ENCODE data around the gene ETS1. TPM values are rescaled to one million over a fixed set of nuclear protein-coding genes. Genes with fewer than 3 reads are reported as not detected.

ETS1 gene
- polyA plus RNA-seq, 2 of the 4 experiments (the other 2 are of a cell fraction) = 14.5 to 18.8 TPM

DNA sequence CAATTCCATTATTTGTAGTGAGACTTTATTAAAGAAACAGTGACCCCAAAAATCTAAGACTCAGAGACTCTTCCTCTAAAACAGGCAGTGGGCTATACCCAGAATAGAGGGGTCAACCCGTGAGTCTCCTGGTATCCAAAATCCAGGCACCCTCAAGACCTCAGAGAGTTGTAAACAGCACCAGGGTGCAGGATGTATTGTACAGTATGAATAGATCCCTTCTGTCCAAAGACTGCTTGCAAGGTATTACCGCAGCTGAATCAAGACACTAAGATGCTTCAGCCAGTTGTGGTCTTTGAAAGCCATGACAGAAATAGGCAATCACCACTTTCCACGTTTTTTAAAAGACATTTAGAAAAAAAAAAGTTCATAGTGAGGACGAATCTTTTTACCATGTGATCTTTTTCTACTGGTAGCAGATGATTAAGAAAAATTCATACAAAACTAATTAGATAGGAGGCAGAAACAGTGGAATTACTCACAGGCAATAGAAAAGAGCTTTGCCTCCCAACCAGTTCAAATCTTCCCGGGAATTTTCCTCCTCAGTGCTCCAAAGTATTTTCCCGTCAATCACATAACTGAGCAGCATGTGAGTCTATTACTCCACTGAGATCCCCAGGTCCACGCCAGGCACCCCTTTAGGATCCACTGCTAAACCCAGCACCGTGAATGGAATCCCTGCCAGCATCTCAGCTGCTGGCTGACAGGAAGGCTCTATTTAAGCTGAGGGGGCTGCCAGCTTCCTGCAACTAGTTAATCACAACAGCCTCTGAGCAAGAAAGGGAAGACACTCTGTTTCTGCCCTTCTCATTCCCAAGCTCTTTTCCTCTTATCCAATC, 113.1 kb downstream of the ETS1 start:
- CTCF ChIA-PET = no interaction called here
- POLR2A ChIA-PET = no interaction called here
- FAIRE-seq = no peak
- Histone ChIP-seq H3K27ac (no peak overlapping the region), H3K4me2 (no peak overlapping the region), H3K4me1 (peaks cover 5% of the 10 kb centered on the region; the same call in 2 of the 3 replicates), H3K9me3 (no peaks in the 10 kb centered on the region), H3K4me3 (no peak overlapping the region)
- DNase-seq (ENCODE audit: low read depth in 1 of 2, low spot score in 1 of 2) = no peak
- ATAC-seq = no peak
- 87% methylated on average over 8 of the region's 8 CpGs for WGBS (ENCODE audit: missing lambda C conversion rate)
- TF ChIP-seq POLR2AphosphoS2 (conservative IDR thresholded peaks at IDR 0.05; ENCODE audit: low read length) (no peak), ZNF302 (CRISPR knock-in tag; IDR thresholded peaks at IDR 0.05) (no peak), FOXS1 (CRISPR knock-in tag; IDR thresholded peaks at IDR 0.05) (no peak), KDM5A (IDR thresholded peaks at IDR 0.05) (no peak), SREBF2 (IDR thresholded peaks at IDR 0.05) (no peak)
- TF ChIP-seq, protein P1, sequence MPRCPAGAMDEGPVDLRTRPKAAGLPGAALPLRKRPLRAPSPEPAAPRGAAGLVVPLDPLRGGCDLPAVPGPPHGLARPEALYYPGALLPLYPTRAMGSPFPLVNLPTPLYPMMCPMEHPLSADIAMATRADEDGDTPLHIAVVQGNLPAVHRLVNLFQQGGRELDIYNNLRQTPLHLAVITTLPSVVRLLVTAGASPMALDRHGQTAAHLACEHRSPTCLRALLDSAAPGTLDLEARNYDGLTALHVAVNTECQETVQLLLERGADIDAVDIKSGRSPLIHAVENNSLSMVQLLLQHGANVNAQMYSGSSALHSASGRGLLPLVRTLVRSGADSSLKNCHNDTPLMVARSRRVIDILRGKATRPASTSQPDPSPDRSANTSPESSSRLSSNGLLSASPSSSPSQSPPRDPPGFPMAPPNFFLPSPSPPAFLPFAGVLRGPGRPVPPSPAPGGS (IDR thresholded peaks at IDR 0.05) = no peak

DNA sequence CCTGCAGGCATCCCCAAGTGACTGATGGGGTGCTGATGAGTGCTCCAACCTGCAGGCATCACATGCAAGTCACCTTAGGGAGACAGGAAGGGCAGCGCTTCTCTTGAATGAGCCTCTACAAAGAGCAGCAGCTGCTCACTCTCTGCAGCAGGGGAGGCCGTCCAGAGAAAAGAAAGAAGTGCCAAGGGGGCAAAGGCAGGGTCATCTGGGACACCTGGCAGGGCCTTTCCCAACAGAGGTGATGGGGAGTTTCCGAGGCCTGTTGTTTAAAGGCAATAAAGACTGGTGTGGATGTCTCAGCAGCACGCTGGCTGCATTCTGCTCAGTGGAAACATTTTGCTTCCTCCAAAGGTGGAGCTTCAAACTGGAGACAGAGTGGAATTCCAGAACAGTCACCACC, 113.7 kb downstream of the ETS1 start:
- no peaks in the 10 kb centered on the region for H3K9me3 ChIP-seq
- no peak overlapping the region for H3K27ac ChIP-seq
- H3K4me3 ChIP-seq = no peak overlapping the region
- DNase-seq (ENCODE audit: low read depth in 1 of 2, low spot score in 1 of 2) = no peak
- CTCF ChIA-PET = interaction anchor here (0.7 to 1.5 kb wide), 3 partner anchors 11 to 134 kb away, joined by 3 to 5 read pairs (median 3); no protein-coding TSS in a partner anchor
- peaks cover 10% of the 10 kb centered on the region for H3K4me1 ChIP-seq
- no peak for FAIRE-seq
- POLR2A ChIA-PET = no interaction called here
- no peak for ATAC-seq
- H3K4me2 ChIP-seq = no peak overlapping the region
- TF ChIP-seq ESRRA (IDR thresholded peaks at IDR 0.05; ENCODE audit: borderline replicate concordance, low read length) = no peak
- TF ChIP-seq NFE2L2 (conservative IDR thresholded peaks at IDR 0.05; ENCODE audit: low read length) = no peak
- TF ChIP-seq TFCP2L1 (CRISPR knock-in tag; IDR thresholded peaks at IDR 0.05) = no peak
- TF ChIP-seq FOSL2 (IDR thresholded peaks at IDR 0.05) = no peak
- no peak for TF ChIP-seq FOSL2 (CRISPR knock-in tag; IDR thresholded peaks at IDR 0.05)
- no peak for TF ChIP-seq MAZ (IDR thresholded peaks at IDR 0.05; ENCODE audit: borderline replicate concordance, low read depth, low read length)
- TF ChIP-seq CBX8 (IDR thresholded peaks at IDR 0.05) = no peak
- TF ChIP-seq HEYL (CRISPR knock-in tag; IDR thresholded peaks at IDR 0.05) = no peak
- TF ChIP-seq CEBPB (IDR thresholded peaks at IDR 0.05) = no peak
- no peak for TF ChIP-seq ZC3H11A (IDR thresholded peaks at IDR 0.05)
- TF ChIP-seq, protein P2, sequence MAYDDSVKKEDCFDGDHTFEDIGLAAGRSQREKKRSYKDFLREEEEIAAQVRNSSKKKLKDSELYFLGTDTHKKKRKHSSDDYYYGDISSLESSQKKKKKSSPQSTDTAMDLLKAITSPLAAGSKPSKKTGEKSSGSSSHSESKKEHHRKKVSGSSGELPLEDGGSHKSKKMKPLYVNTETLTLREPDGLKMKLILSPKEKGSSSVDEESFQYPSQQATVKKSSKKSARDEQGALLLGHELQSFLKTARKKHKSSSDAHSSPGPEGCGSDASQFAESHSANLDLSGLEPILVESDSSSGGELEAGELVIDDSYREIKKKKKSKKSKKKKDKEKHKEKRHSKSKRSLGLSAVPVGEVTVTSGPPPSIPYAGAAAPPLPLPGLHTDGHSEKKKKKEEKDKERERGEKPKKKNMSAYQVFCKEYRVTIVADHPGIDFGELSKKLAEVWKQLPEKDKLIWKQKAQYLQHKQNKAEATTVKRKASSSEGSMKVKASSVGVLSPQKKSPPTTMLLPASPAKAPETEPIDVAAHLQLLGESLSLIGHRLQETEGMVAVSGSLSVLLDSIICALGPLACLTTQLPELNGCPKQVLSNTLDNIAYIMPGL (CRISPR knock-in tag; IDR thresholded peaks at IDR 0.05; ENCODE audit: borderline replicate concordance) = no peak
- no peak for TF ChIP-seq NR3C1 (IDR thresholded peaks at IDR 0.05)
- no peak for TF ChIP-seq POLR2AphosphoS2 (conservative IDR thresholded peaks at IDR 0.05; ENCODE audit: low read length)
- 83% methylated on average over 4 of the region's 4 CpGs for WGBS (ENCODE audit: missing lambda C conversion rate)

DNA sequence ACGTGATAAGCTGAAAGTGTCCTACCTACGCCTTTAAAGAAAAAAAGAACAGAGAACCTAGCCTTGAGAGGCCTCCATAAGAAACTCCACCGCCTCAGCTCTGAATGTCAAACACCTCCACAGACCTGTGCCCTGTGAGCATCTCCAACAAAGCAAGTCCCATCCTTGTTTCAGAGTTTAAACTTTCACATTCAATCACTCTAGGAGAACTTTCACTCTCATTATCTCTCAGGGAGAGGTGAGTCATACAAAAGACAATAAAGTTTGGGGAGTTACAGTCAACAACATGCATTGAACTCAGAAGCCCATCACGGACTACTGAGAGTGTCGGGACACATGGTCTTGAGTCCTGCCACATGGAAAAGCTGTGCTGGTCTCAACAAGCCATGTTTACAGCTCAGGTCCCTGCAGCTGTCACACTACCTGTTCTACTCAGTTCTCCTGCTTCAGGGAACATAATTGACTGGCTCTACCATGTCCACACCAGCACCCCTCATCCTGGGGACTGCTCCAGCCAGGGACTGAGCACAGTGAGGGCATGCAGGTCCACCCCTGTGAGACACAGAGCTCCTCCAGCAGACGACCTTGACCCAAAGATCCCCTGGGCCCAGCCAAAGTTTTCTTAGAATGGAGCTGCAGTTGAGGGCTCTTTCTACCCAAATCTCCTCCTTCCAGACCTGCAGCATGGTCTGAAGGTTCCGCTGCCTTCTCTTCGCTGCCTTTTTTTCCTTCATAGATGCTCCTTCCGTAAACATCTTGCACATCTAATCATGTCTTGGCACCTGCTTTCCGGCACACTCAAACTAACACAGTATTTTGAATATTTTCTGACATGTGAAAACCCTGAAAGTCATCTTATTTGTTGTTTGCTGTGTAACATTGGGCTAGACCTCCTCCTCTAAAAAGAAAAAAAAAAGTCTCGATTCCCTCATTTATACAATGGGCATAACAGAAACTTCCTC, 114.9 kb downstream of the ETS1 start:
- ChIA-PET POLR2A (interaction anchor here (0.7 kb wide), 1 partner anchor 65 kb away, joined by 3 read pairs; no protein-coding TSS in a partner anchor), CTCF (interaction anchor here (0.7 to 1.5 kb wide), 4 partner anchors 12 to 315 kb away, joined by 3 to 5 read pairs (median 3); no protein-coding TSS in a partner anchor)
- FAIRE-seq = no peak
- Histone ChIP-seq H3K4me2 (peak overlapping the region; percentile 14; the same call in 1 of the 3 replicates), H3K27ac (no peak overlapping the region), H3K4me1 (peaks cover 22% of the 10 kb centered on the region), H3K4me3 (no peak overlapping the region), H3K9me3 (no peaks in the 10 kb centered on the region)
- ATAC-seq = no peak
- no peak for TF ChIP-seq HOXA7 (CRISPR knock-in tag; IDR thresholded peaks at IDR 0.05)
- TF ChIP-seq FOSL2 (IDR thresholded peaks at IDR 0.05) = no peak
- peak; percentile 35; the same call in 1 of the 2 replicates for TF ChIP-seq FOSL2 (CRISPR knock-in tag; IDR thresholded peaks at IDR 0.05)
- no peak for DNase-seq (ENCODE audit: low read depth in 1 of 2, low spot score in 1 of 2)
- 81% methylated on average over 11 of the region's 11 CpGs for WGBS (ENCODE audit: missing lambda C conversion rate)

Data from A549 (cell line).